K562 (cell line): Measurements from ENCODE around the gene MAP3K12. TPM values are rescaled to one million over a fixed set of nuclear protein-coding genes. Genes with fewer than 3 reads are reported as not detected.
A peak's percentile ranks its signal among the peaks of the same experiment; 100 is the strongest.

Experiments
- ATAC-seq: fragments of 200-7000 bp; cut with Tn5 transposase; 3 replicates; pipeline ENCODE4 v1.9.1; 2020; ENCODE audit warnings: moderate library complexity
- BruUV-seq: library from RNA; stranded (reverse); fragments of 400-500 nt; replicated peaks from 2 replicates; lab custom pipeline; 2021; lab: Mats Ljungman, UMichigan
- CTCF ChIA-PET: fragments of 300-600 bp; formaldehyde crosslinking; extraction: SDS; loops from one replicate; lab custom pipeline; 2021; ENCODE audit warnings: low intra/inter-chr PET ratio; lab: Yijun Ruan, JAX
- POLR2A ChIA-PET: fragments of 300-600, 350-650 bp; sonication (Branson Sonifier 250); formaldehyde crosslinking; extraction: SDS; loops from one replicate; lab custom pipeline; 2021; ENCODE audit warnings: antibody characterized with exemption, inconsistent platforms; lab: Yijun Ruan, JAX
- DNase-seq, 4 experiments: peaks; one replicate each; pipeline versions ENCODE4 v3.0.0 to v3.0.0-alpha.2; 2011 to 2018; ENCODE audit warnings: low spot score in 3 of 4, mixed read lengths in 3 of 4; ENCODE audit errors: extremely low read depth in 1 of 4
- FAIRE-seq: peaks from 2 replicates; lab custom pipeline; 2011; peaks lifted over from hg19 to GRCh38; lab: Jason Lieb, UNC
- H2AFZ ChIP-seq: 2 replicates; pipeline ENCODE4 v1.6.0; 2011; ENCODE audit warnings: low read depth, low read length, control low read depth, inconsistent platforms
- H3K27ac ChIP-seq: fragments of 200-600 bp; 3 replicates; pipeline ENCODE4 v1.8.0; 2011; ENCODE audit warnings: low read depth, mild to moderate bottlenecking, control low read depth, inconsistent platforms, low read length, moderate library complexity, mixed read lengths; ENCODE audit errors: extremely low read depth
- H3K27me3 ChIP-seq, 2 experiments: fragments of 300-600 bp in 1 of 2; 2 replicates in 1 of 2; 3 replicates in 1 of 2; pipeline versions ENCODE4 v1.6.0 to v1.8.0; 2011; ENCODE audit warnings: inconsistent platforms in 2 of 2, low read length in 2 of 2, mild to moderate bottlenecking in 1 of 2, mixed read lengths in 1 of 2, moderate library complexity in 1 of 2; ENCODE audit not compliant: control insufficient read depth in 2 of 2, insufficient read depth in 2 of 2
- H3K36me3 ChIP-seq: fragments of 300-600 bp; 3 replicates; pipeline ENCODE4 v1.8.0; 2011; ENCODE audit warnings: mild to moderate bottlenecking, low read length, inconsistent platforms; ENCODE audit not compliant: control insufficient read depth, insufficient read depth
- H3K4me1 ChIP-seq, 2 experiments: fragments of 200-600 bp in 1 of 2; replicated peaks in 1 of 2; 2 replicates in 1 of 2; 3 replicates in 1 of 2; pipeline versions ENCODE4 v1.5.1 to v1.8.0; 2011; ENCODE audit warnings: inconsistent platforms in 2 of 2, low read length in 2 of 2, mild to moderate bottlenecking in 1 of 2, mixed read lengths in 1 of 2, moderate library complexity in 1 of 2; ENCODE audit not compliant: control insufficient read depth in 2 of 2, insufficient read depth in 2 of 2
- H3K4me2 ChIP-seq: 2 replicates; pipeline ENCODE4 v1.6.1; 2011; ENCODE audit warnings: low read length, control low read depth, inconsistent platforms, mixed read lengths; ENCODE audit not compliant: insufficient read depth
- H3K4me3 ChIP-seq: fragments of 200-600 bp; sonication (generic), shearing (Covaris generic); 2 replicates; pipeline ENCODE4 v1.5.1; 2016; ENCODE audit warnings: control low read depth, inconsistent platforms
- H3K79me2 ChIP-seq: fragments of 200-600 bp; 3 replicates; pipeline ENCODE4 v1.8.0; 2011; ENCODE audit warnings: low read length, inconsistent platforms; ENCODE audit not compliant: control insufficient read depth, insufficient read depth
- H3K9ac ChIP-seq, 2 experiments: 2 replicates each; pipeline versions ENCODE4 v1.6.0 to v1.6.1; 2011; ENCODE audit warnings: low read depth in 2 of 2, low read length in 2 of 2, control low read depth in 1 of 2, inconsistent platforms in 1 of 2, mild to moderate bottlenecking in 1 of 2, mixed read lengths in 1 of 2; ENCODE audit not compliant: insufficient read depth in 1 of 2
- H3K9me1 ChIP-seq: one replicate; pipeline ENCODE4 v1.6.0; 2011; ENCODE audit warnings: inconsistent platforms, mild to moderate bottlenecking, low read length, moderate library complexity; ENCODE audit not compliant: control insufficient read depth, insufficient read depth
- H3K9me3 ChIP-seq: replicated peaks from 2 replicates; pipeline ENCODE4 v1.5.1; 2011; ENCODE audit warnings: low read depth, low read length, inconsistent platforms; ENCODE audit not compliant: control insufficient read depth, insufficient read depth
- H4K20me1 ChIP-seq: replicated peaks from 2 replicates; pipeline ENCODE4 v1.6.1; 2011; ENCODE audit warnings: low read length, inconsistent platforms, mixed read lengths; ENCODE audit not compliant: control insufficient read depth, insufficient read depth
- DACH1 ChIP-seq: fragments of 450-650 bp; IDR thresholded peaks from 2 replicates; pipeline ENCODE4 v1.6.1; 2018; ENCODE audit not compliant: partially characterized antibody
- EGR1 ChIP-seq: fragments of 450-650 bp; conservative IDR thresholded peaks from 2 replicates; pipeline ENCODE4 v1.6.1; 2017; ENCODE audit warnings: mild to moderate bottlenecking
- HIVEP1 ChIP-seq: fragments of 250-450 bp; sonication (Bioruptor Pico); IDR thresholded peaks from 2 replicates; pipeline ENCODE4 v1.4.0; 2020; ENCODE audit warnings: mild to moderate bottlenecking
- NFATC3 ChIP-seq: fragments of 450-650 bp; IDR thresholded peaks from 2 replicates; pipeline ENCODE4 v1.6.1; 2017; ENCODE audit warnings: mild to moderate bottlenecking
- POLR2B ChIP-seq: fragments of 450-650 bp; IDR thresholded peaks from 2 replicates; pipeline ENCODE4 v1.6.1; 2018; ENCODE audit warnings: low read depth; ENCODE audit not compliant: partially characterized antibody
- SOX6 ChIP-seq: fragments of 450-650 bp; IDR thresholded peaks from 2 replicates; pipeline ENCODE4 v1.6.1; 2014; ENCODE audit warnings: mild to moderate bottlenecking
- SP1 ChIP-seq: sonication (generic); formaldehyde crosslinking; IDR thresholded peaks from 2 replicates; pipeline ENCODE4 v1.8.1; 2022; ENCODE audit warnings: mild to moderate bottlenecking, missing genetic modification reagents
- SPI1 ChIP-seq: IDR thresholded peaks from 2 replicates; pipeline ENCODE4 v1.6.1; 2011; ENCODE audit warnings: low read depth, low read length, control low read depth, borderline replicate concordance
- SUPT5H ChIP-seq: fragments of 450-650 bp; IDR thresholded peaks from 2 replicates; pipeline ENCODE4 v1.6.1; 2016
- TFAM ChIP-seq: fragments of 250-450 bp; sonication (Bioruptor Pico); conservative IDR thresholded peaks from 2 replicates; pipeline ENCODE4 v1.5.0; 2021; ENCODE audit warnings: mild to moderate bottlenecking, moderate library complexity
- THRB ChIP-seq: fragments of 450-650 bp; formaldehyde crosslinking; conservative IDR thresholded peaks from 2 replicates; pipeline ENCODE4 v1.4.0; 2022; ENCODE audit warnings: mild to moderate bottlenecking, missing genetic modification characterization
- ZBTB9 ChIP-seq: fragments of 450-650 bp; formaldehyde crosslinking; IDR thresholded peaks from 2 replicates; pipeline ENCODE4 v1.4.0; 2020; ENCODE audit warnings: mild to moderate bottlenecking, moderate library complexity
- ZFPM2 ChIP-seq: fragments of 250-450 bp; sonication (Bioruptor Pico); IDR thresholded peaks from 2 replicates; pipeline ENCODE4 v1.5.1; 2022; ENCODE audit warnings: mild to moderate bottlenecking
- ZNF124 ChIP-seq: sonication (generic); formaldehyde crosslinking; IDR thresholded peaks from 2 replicates; pipeline ENCODE4 v1.8.1; 2022; ENCODE audit warnings: missing genetic modification reagents
- ZNF282 ChIP-seq: sonication (generic); formaldehyde crosslinking; IDR thresholded peaks from 2 replicates; pipeline ENCODE4 v1.8.1; 2023; ENCODE audit warnings: missing genetic modification reagents
- whole genome bisulfite sequencing: fragments of 100-300 bp; shearing (Covaris generic); methylation state at CpG from one replicate; pipeline ENCODE4 v1.1.6; 2016; ENCODE audit warnings: low coverage, mixed read lengths; ENCODE audit not compliant: insufficient coverage; ENCODE audit errors: missing lambda C conversion rate; 5-methylcytosine and 5-hydroxymethylcytosine counted together
- in situ Hi-C: fragments of 300-500 bp; cut with MboI; formaldehyde crosslinking; loops from 4 replicates; pipeline ENCODE4 v1.15.0; 2018; ENCODE audit warnings: inconsistent platforms, mixed read lengths
- intact Hi-C: fragments of 100-400 bp; cut with micrococcal nuclease; formaldehyde crosslinking; loops from 2 replicates; pipeline ENCODE4 v1.14.2; 2022
- polyA plus RNA-seq, 8 experiments: library from polyadenylated mRNA; depleted of rRNA in 4 of 8; stranded (reverse) in 5 of 8; unstranded in 3 of 8; fragments of >200 nt; fragmentation: Nextera tagmentation in 2 of 8; fragmentation: Illumina TruSeq in 1 of 8; extraction: Ambion mirVana in 2 of 8; extraction: Trizol in 1 of 8; gene quantifications; 2 replicates each; pipeline versions ENCODE4 v1.2.1 to v1.2.3, GENCODE V29; 2011 to 2014; ENCODE audit warnings: inconsistent platforms in 1 of 8, missing spikeins in 1 of 8
- total RNA-seq, 7 experiments: library from RNA; depleted of rRNA in 6 of 7; stranded (reverse); fragments of >200 nt in 6 of 7; fragmentation: Illumina TruSeq in 2 of 7; extraction: Trizol in 2 of 7; gene quantifications; 2 replicates each; pipeline versions ENCODE4 v1.2.1 to v1.2.3, GENCODE V29; 2011 to 2021; ENCODE audit warnings: low replicate concordance in 1 of 7

MAP3K12 gene
- total and polyA plus RNA-seq, 9 of the 15 experiments (the other 6 are each of a cell fraction or from before 2014, with no cell fraction given) = 0.10 to 2.4 (median 1.6) TPM

- no peaks in the 10 kb centered on the region for H3K9me1 ChIP-seq
- 94% methylated on average over 12 of the region's 13 CpGs for WGBS
- no peak for ATAC-seq
- H3K79me2 ChIP-seq = peaks cover 67% of the 10 kb centered on the region
- FAIRE-seq = no peak
- H3K9me3 ChIP-seq = no peaks in the 10 kb centered on the region
- in situ Hi-C loops (no loop called here), intact Hi-C loops (no loop called here)
- H4K20me1 ChIP-seq = peaks cover 37% of the 10 kb centered on the region
- CTCF ChIA-PET = interaction anchor here (0.8 kb wide), 1 partner anchor 123 kb away, joined by 3 read pairs; no protein-coding TSS in a partner anchor
- H3K4me2 ChIP-seq = no peak overlapping the region
- no peak overlapping the region for H2AFZ ChIP-seq
- no peak overlapping the region for H3K27ac ChIP-seq
- BruUV-seq = no TSS peak
- peaks cover 99% of the 10 kb centered on the region for H3K36me3 ChIP-seq
- no peak overlapping the region for H3K4me3 ChIP-seq
- no peak overlapping the region for H3K9ac ChIP-seq
- no peaks in the 10 kb centered on the region for H3K27me3 ChIP-seq
- POLR2A ChIA-PET = interaction anchor here (0.6 to 8.8 kb wide), 9 partner anchors 9 to 293 kb away, joined by 3 to 99 read pairs (median 4); no protein-coding TSS in a partner anchor
- DNase-seq = no peak
- H3K4me1 ChIP-seq = peaks cover 0 to 5% of the 10 kb centered on the region in 2 experiments; a peak in 3 of 5 replicates
- TF ChIP-seq SUPT5H = peak; percentile 53; the same call in 1 of the 2 replicates
- TF ChIP-seq ZBTB9 = no peak
- no peak for TF ChIP-seq SPI1
- no peak for TF ChIP-seq SOX6
- no peak for TF ChIP-seq ZNF282
- 0 out of 2 replicates have a peak, but pooled peaks have one; percentile 10 for TF ChIP-seq EGR1
- TF ChIP-seq TFAM (CRISPR knock-in tag) = no peak
- TF ChIP-seq NFATC3 = no peak
- TF ChIP-seq DACH1 = no peak
- no peak for TF ChIP-seq SP1 (CRISPR knock-in tag)
- no peak for TF ChIP-seq HIVEP1 (CRISPR knock-in tag)
- no peak for TF ChIP-seq POLR2B
- TF ChIP-seq ZNF124 (CRISPR knock-in tag) = no peak
- TF ChIP-seq ZFPM2 (CRISPR knock-in tag) = no peak
- TF ChIP-seq THRB = 0 out of 2 replicates have a peak, but pooled peaks have one; percentile 45
These were observed 24.4 kb downstream of the MAP3K12 start for GRCh38 chr12:53474819-53475218.
